IMR-90 (cell line): ENCODE results near the gene SLIT3.

Source experiments
- FOS ChIP-seq: fragments of 150-350 bp; IDR thresholded peaks from 2 replicates; pipeline ENCODE4 v1.6.1; 2016; ENCODE audit warnings: low read depth, low read length
- MAFK ChIP-seq: IDR thresholded peaks from 2 replicates; pipeline ENCODE4 v1.6.1; 2012; ENCODE audit warnings: low read depth, low read length, improper control_type of control experiment
- MAZ ChIP-seq: IDR thresholded peaks from 2 replicates; pipeline ENCODE4 v1.6.1; 2012; ENCODE audit warnings: low read depth, mild to moderate bottlenecking, low read length, improper control_type of control experiment, moderate library complexity, borderline replicate concordance
- NFE2L2 ChIP-seq: fragments of 150-350 bp; IDR thresholded peaks from 2 replicates; pipeline ENCODE4 v1.6.1; 2016; ENCODE audit warnings: low read depth, mild to moderate bottlenecking, low read length
- POLR2A ChIP-seq: IDR thresholded peaks from 2 replicates; pipeline ENCODE4 v1.6.1; 2012; ENCODE audit warnings: mild to moderate bottlenecking, low read depth, low read length
- RAD21 ChIP-seq: IDR thresholded peaks from 2 replicates; pipeline ENCODE4 v1.6.1; 2012; ENCODE audit warnings: low read length, improper control_type of control experiment
- RCOR1 ChIP-seq: IDR thresholded peaks from 2 replicates; pipeline ENCODE4 v1.6.1; 2012; ENCODE audit warnings: mild to moderate bottlenecking, low read length, improper control_type of control experiment; ENCODE audit not compliant: insufficient replicate concordance
- RFX5 ChIP-seq: IDR thresholded peaks from 2 replicates; pipeline ENCODE4 v1.8.0; 2012; ENCODE audit warnings: low read depth, mild to moderate bottlenecking, low read length, moderate library complexity
- TF ChIP-seq, protein P1 (sequence below): conservative IDR thresholded peaks from 2 replicates; pipeline ENCODE4 v1.5.1; 2012; ENCODE audit warnings: mild to moderate bottlenecking, low read depth, low read length, improper control_type of control experiment
- TF ChIP-seq, protein P2 (sequence below): fragments of 150-350 bp; IDR thresholded peaks from 2 replicates; pipeline ENCODE4 v1.6.1; 2017; ENCODE audit warnings: mild to moderate bottlenecking, antibody characterized with exemption, low read length, low read depth

DNA sequence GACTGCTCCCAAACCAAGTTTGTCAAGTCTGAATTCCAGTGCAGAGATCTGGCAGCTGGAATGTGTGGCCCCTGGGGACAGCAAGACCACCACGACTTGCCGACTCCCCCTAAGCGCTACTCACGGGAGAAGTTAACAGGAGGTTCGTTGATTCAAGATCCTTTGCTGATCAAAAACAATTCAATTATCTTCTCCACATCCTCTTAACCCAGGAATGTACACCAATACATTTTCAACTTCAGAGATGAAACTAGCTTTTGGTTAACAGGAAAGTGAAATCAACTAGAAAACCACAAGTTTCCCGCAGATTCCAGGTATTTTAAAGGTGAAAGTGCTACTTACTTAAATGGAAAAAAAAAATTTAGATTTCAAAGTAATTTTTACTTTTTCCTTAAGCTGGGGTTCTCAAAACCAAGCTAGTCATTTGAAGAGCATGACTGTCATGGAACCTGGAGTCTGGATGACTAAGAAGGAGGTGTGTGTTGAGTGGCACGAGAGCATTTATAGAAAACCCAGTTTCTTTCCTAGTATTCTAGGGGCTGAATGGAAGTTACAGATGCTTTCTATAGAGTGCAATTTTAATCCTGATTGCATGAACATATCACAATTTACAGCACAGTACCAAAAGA lies 464.2 kb downstream of the SLIT3 start:
- TF ChIP-seq NFE2L2 (no peak), POLR2A (no peak), MAZ (no peak), RCOR1 (no peak), RAD21 (no peak), MAFK (no peak), FOS (no peak), RFX5 (no peak)
- TF ChIP-seq, protein P1, sequence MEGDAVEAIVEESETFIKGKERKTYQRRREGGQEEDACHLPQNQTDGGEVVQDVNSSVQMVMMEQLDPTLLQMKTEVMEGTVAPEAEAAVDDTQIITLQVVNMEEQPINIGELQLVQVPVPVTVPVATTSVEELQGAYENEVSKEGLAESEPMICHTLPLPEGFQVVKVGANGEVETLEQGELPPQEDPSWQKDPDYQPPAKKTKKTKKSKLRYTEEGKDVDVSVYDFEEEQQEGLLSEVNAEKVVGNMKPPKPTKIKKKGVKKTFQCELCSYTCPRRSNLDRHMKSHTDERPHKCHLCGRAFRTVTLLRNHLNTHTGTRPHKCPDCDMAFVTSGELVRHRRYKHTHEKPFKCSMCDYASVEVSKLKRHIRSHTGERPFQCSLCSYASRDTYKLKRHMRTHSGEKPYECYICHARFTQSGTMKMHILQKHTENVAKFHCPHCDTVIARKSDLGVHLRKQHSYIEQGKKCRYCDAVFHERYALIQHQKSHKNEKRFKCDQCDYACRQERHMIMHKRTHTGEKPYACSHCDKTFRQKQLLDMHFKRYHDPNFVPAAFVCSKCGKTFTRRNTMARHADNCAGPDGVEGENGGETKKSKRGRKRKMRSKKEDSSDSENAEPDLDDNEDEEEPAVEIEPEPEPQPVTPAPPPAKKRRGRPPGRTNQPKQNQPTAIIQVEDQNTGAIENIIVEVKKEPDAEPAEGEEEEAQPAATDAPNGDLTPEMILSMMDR, result no peak
- TF ChIP-seq, protein P2, sequence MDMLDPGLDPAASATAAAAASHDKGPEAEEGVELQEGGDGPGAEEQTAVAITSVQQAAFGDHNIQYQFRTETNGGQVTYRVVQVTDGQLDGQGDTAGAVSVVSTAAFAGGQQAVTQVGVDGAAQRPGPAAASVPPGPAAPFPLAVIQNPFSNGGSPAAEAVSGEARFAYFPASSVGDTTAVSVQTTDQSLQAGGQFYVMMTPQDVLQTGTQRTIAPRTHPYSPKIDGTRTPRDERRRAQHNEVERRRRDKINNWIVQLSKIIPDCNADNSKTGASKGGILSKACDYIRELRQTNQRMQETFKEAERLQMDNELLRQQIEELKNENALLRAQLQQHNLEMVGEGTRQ, result no peak
